ENCODE measurements around the gene TPP1.

- TF ChIP-seq REST (IDR thresholded peaks at IDR 0.05) (no peak), CTCF (IDR thresholded peaks at IDR 0.05; ENCODE audit: low read depth, low read length, missing input control) (no peak), FOXA1 (IDR thresholded peaks at IDR 0.05) (no peak), HNF4A (conservative IDR thresholded peaks at IDR 0.05) (peak in 1 of 2 donors; percentile 2), EGR1 (IDR thresholded peaks at IDR 0.05; ENCODE audit: low read depth in 2 of 2) (no peak), TAF1 (conservative IDR thresholded peaks at IDR 0.05) (no peak), YY1 (IDR thresholded peaks at IDR 0.05) (peak; percentile 23), ZBTB33 (IDR thresholded peaks at IDR 0.05) (no peak), RAD21 (IDR thresholded peaks at IDR 0.05) (peak; percentile 22 to 47)
- TF ChIP-seq, protein P1, sequence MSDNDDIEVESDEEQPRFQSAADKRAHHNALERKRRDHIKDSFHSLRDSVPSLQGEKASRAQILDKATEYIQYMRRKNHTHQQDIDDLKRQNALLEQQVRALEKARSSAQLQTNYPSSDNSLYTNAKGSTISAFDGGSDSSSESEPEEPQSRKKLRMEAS (IDR thresholded peaks at IDR 0.05) = no peak
These were observed 862 bp downstream of the TPP1 start for GRCh38 chr11:6618117-6619003.

Data from liver (tissue), 3 donors.